Measurements from ENCODE around the gene PDE4B.

The PDE4B gene

DNA sequence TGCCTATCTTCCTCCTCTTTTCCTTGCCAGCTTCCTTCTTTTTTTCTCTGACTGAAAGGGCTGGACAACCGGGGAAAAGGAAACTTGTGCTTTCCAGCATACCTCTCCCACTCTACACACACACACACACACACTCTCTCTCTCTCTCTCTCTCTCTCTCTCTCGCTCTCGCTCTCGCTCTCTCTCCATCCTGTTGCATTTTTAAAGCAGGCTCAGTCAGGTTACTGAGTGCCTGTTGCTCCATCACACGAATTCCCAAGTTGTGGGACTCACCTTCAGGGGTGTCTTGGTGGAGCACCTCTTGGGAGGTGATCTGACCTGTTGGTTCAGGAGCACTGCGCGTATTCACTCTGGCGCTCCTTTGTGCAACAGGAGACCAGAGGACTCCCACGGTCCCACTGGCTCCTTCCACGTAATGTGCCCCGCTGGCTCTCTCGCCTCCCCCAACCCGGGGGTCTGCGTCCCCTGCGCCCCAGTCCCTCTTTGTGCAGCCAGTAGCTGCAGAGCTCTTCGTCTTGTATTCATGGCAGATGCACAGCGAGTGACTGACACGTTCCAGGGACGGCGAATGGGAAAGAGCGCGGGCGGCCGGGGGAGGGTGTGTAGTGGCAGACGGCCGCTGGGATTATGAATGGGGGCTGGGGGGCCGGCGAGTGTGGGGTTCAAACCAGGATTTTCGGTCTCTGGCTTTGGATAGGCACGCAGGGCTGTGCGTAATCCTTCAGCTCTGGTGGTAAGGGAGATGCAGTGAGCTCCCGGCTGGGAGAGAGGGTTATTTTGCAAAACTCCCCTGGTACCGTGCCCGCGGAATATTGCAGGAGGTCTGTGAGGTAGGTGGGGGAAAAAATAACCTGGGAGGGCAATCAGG is 660 bp upstream of the PDE4B start:
- H3K9me3 Mint-ChIP-seq: peaks cover 5 to 23% of the 10 kb centered on the region in 2 donors
- peaks cover 81% of the 10 kb centered on the region for H3K27me3 Mint-ChIP-seq
- H3K4me1 Mint-ChIP-seq: peaks cover 6% of the 10 kb centered on the region
- ATAC-seq: peak; percentile 20
- H3K27ac Mint-ChIP-seq: no peak overlapping the region
- no peak for DNase-seq
- H3K4me3 Mint-ChIP-seq: no peak overlapping the region

DNA sequence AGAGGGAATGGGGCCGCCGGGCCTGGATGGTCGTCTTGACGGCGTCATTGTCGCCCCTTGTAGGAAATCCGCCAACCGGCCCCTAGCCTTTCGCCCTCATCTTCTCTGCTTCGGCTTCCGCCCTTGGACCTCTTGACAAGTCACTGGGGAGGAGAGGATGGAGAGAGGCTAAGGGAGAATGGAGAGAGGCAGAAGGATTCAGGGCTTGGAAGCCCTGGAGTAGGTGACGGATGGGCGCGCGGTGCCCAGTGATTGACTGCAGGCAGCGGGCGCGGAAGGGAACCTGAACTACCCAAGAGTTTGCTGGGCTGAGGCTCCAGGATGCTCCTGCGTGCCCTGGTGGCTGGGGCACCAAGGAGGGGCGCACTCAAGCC is 651 bp downstream of the PDE4B start:
- H3K27me3 Mint-ChIP-seq: peaks cover 81% of the 10 kb centered on the region
- no peak for DNase-seq
- H3K27ac Mint-ChIP-seq: peak overlapping the region in 1 of 2 donors; percentile 83
- H3K4me1 Mint-ChIP-seq: peaks cover 6% of the 10 kb centered on the region
- peaks cover 5 to 23% of the 10 kb centered on the region in 2 donors for H3K9me3 Mint-ChIP-seq
- peak; percentile 31 for ATAC-seq
- peak overlapping the region; percentile 28 to 50 for H3K4me3 Mint-ChIP-seq

DNA sequence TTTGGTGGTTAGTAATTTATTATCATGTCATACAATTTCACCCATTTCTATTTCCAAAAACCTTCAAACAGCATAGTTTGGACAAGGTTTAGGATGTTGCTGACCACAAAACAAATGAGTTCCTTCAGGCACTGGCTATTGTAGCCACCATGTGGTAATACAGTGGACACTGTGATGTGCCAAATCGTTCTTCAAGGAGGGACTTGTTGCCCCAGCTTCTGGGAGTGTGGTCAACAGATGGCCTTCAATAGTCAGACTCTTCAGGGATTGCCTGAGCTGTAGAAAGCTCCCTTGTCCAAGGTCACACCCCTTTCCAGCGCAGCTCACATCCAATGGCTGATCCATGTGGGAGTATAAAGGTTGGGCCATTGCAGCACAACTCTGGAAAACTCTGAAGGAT is 2.6 kb downstream of the PDE4B start:
- no peak for ATAC-seq

DNA sequence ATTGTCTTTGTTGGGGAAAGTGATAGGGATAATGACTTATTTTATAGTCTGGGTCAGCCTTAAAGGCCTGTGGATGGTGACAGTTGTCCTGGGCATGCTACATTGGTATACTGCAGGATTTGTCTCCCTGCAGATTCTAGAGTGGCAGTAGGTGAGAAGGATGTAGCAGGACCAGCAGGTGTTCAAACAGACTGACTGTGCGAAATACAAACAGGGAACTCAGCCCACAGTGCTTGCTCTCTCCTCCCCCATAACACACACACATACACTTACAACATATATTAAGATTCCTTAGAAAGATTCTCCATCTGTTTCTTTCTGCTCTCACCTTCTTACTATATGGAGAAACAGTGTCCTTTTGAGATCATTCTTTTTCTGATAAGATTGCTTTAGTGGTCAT is 6.9 kb downstream of the PDE4B start:
- H3K27ac Mint-ChIP-seq: no peak overlapping the region
- H3K9me3 Mint-ChIP-seq: no peaks in the 10 kb centered on the region
- no peak overlapping the region for H3K4me3 Mint-ChIP-seq
- peaks cover 36% of the 10 kb centered on the region for H3K27me3 Mint-ChIP-seq
- no peaks in the 10 kb centered on the region for H3K4me1 Mint-ChIP-seq
- DNase-seq (no peak), ATAC-seq (no peak)

More for the DNA sequence above, 2.6 kb downstream of the PDE4B start:
- no peak overlapping the region for H3K4me3 Mint-ChIP-seq
- peaks cover 0 to 7% of the 10 kb centered on the region in 2 donors for H3K9me3 Mint-ChIP-seq
- H3K27me3 Mint-ChIP-seq: peaks cover 62% of the 10 kb centered on the region
- no peak overlapping the region for H3K27ac Mint-ChIP-seq
- peaks cover 6% of the 10 kb centered on the region for H3K4me1 Mint-ChIP-seq
- DNase-seq: no peak

DNA sequence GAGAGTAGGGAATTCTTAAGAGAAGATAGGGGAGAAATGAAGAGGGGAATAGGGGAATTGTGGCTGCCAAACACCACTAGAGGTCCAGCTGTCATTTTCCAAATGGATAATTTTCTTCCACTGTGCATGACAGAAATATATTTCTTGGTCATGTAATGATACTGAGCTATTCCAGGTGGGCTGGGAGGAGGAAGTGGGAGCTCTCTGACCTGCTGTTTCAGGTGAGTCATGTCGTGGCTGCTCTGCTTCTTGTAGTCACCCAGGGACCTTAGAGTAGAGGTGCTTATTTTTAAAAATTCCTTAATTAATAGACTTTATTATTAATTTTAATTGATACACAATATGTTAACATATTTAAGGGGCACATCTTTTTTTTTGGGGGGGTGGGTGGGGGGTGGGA is 11.9 kb downstream of the PDE4B start:
- Mint-ChIP-seq H3K27ac (no peak overlapping the region), H3K9me3 (no peaks in the 10 kb centered on the region), H3K27me3 (peaks cover 45% of the 10 kb centered on the region), H3K4me3 (no peak overlapping the region), H3K4me1 (no peaks in the 10 kb centered on the region)
- no peak for DNase-seq
- ATAC-seq: no peak

DNA sequence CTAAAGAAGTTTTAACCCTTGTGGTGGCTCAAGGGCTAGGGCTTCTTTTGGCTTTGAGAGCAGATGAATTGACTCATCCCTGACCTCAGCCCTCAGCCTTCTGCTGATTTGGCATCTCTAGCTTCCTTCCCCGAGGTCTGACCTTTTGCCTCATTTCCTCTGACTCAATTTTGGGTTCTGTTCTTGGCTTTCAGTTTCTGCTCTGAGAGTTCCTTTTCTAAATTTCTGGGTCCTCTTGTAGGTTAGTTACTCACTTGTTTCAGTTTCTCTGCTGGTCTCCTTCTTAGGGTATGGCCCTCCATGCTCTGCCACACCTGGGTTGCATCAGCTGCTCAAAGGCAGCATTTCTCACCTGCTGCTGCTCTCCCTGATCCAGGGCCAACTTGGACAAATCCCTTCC is 19.4 kb downstream of the PDE4B start:
- Mint-ChIP-seq H3K4me1 (peaks cover 23% of the 10 kb centered on the region), H3K27me3 (peaks cover 35% of the 10 kb centered on the region), H3K4me3 (peak overlapping the region in 1 of 2 donors; percentile 2), H3K27ac (peak overlapping the region; percentile 86 to 94), H3K9me3 (peaks cover 0 to 5% of the 10 kb centered on the region in 2 donors)
- peak; percentile 79 to 90 for DNase-seq
- peak; percentile 98 for ATAC-seq

DNA sequence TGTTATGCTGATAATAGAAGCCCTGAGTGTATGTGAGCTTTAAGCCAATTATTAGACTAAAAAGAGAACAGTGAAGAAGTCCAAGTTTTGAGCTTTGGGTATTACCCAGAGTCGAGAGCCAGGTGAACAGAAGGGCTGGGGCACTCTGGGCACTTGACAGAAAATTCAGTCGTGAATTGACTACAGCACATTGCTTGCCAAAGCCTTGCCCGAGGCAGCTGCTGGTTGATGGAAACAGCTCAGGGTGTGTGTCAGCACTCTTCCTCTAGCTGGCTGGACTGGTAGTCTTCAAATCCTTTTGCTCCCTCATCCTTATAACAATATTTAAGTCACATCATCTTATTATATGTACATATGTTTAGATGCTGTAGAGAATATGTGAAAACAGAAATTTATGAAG is 21.3 kb downstream of the PDE4B start:
- peaks cover 27% of the 10 kb centered on the region for H3K27me3 Mint-ChIP-seq
- ATAC-seq (no peak), DNase-seq (no peak)
- H3K27ac Mint-ChIP-seq: no peak overlapping the region
- H3K4me1 Mint-ChIP-seq: peaks cover 23% of the 10 kb centered on the region
- peaks cover 0 to 5% of the 10 kb centered on the region in 2 donors for H3K9me3 Mint-ChIP-seq
- H3K4me3 Mint-ChIP-seq: no peak overlapping the region

DNA sequence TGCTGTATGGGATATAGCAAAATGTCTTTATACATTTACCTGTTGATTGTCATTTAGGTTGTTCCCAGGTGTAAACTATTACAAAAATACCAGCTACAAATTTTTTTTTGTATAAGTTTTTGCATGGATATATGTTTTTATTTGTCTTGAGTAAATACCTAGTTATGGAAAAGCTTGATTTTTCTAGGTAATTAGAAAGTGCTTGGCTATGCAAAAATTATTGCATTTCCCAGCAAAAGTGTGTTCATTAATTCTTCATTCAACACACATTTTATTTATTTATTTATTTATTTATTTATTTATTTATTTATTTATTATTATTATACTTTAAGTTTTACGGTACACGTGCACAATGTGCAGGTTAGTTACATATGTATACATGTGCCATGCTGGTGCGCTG is 22.1 kb downstream of the PDE4B start:
- DNase-seq: no peak
- Mint-ChIP-seq H3K27ac (no peak overlapping the region), H3K9me3 (peaks cover 0 to 5% of the 10 kb centered on the region in 2 donors), H3K27me3 (peaks cover 30% of the 10 kb centered on the region), H3K4me1 (peaks cover 23% of the 10 kb centered on the region), H3K4me3 (no peak overlapping the region)
- no peak for ATAC-seq

DNA sequence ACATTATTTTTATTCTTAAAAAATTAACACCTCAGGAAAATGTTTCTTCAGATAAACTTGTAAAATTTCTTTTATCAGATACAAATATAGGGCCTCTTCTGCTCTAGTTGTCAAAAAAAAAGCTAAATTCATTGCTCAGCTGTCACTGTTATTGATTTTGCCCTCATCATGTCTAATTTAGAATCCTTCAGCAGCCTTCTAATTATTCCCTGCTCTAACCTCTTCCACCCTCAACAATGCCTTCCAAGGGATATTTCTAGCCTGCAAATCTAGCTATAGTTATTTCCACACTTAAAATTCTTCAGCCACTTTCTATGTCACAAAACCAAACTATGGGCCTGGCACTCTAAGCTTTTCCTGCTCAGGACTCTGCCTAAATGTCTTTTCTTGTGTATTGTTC is 25.2 kb downstream of the PDE4B start:
- Mint-ChIP-seq H3K9me3 (peaks cover 0 to 4% of the 10 kb centered on the region in 2 donors), H3K4me1 (peaks cover 10% of the 10 kb centered on the region), H3K27me3 (peaks cover 37% of the 10 kb centered on the region), H3K4me3 (no peak overlapping the region), H3K27ac (no peak overlapping the region)
- DNase-seq: no peak
- no peak for ATAC-seq

DNA sequence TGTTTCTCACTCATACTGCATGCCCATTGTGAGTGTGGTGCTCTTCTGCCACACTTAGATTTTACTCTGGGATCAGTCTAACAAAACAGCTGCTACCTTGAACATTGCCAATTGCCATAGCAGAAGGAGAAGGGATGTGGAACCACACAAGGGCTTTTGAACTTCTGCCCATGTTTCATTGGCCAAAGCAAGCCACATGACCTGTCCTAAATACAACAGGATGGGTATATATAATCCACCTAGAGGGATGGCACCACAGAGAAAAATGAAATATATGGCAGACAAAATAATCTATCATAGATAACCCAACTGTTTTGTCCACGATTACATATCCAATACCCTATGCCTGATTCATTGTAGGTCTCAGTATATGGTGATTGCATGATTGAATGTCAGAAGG is 26.3 kb downstream of the PDE4B start:
- no peak overlapping the region for H3K4me3 Mint-ChIP-seq
- peaks cover 40% of the 10 kb centered on the region for H3K27me3 Mint-ChIP-seq
- no peaks in the 10 kb centered on the region for H3K4me1 Mint-ChIP-seq
- ATAC-seq: no peak
- no peak for DNase-seq
- no peaks in the 10 kb centered on the region for H3K9me3 Mint-ChIP-seq
- no peak overlapping the region for H3K27ac Mint-ChIP-seq

DNA sequence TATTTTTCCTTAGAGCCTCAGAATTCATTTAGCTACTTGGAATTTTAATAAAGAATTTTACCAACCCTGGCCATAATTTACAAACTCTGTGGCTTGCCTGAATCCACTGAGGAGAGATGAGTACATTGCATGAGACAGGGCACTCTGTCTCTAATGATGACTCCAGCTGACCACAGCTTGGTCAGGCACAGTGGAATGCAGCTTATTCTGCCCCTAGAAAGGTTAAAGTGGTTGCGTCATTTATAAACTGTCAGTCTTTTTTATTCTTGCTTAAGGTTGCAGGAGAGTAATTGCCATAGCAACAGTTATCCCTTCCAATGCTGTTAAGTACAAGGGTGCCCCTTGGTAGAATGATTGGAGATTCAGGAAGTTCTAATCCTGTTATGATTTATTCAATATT is 28.3 kb downstream of the PDE4B start:
- ATAC-seq (peak; percentile 68), DNase-seq (no peak)
- Mint-ChIP-seq H3K9me3 (no peaks in the 10 kb centered on the region), H3K27me3 (peaks cover 49% of the 10 kb centered on the region), H3K27ac (no peak overlapping the region), H3K4me3 (no peak overlapping the region), H3K4me1 (no peaks in the 10 kb centered on the region)

DNA sequence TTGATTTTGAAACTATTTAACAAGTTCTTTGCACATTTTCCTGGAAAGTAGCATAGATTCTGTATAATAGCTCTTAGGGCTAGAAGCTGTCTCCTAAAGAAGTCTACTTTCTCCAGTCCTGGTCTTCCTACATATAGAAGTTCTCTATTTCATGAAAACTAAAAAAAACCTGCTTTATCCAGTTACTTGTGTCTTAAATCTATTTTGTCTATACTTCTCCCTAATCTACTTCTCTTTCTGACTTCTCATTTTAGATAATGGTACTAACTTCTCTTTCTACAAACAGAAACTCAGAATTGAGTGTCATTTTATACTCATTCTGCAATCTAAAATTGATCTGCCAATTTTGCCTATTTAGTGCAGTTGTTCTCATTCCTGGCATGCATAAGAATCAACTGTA is 28.7 kb downstream of the PDE4B start:
- peaks cover 47% of the 10 kb centered on the region for H3K27me3 Mint-ChIP-seq
- no peak for ATAC-seq
- H3K4me3 Mint-ChIP-seq: no peak overlapping the region
- H3K27ac Mint-ChIP-seq: no peak overlapping the region
- H3K4me1 Mint-ChIP-seq: no peaks in the 10 kb centered on the region
- no peaks in the 10 kb centered on the region for H3K9me3 Mint-ChIP-seq
- DNase-seq: no peak

DNA sequence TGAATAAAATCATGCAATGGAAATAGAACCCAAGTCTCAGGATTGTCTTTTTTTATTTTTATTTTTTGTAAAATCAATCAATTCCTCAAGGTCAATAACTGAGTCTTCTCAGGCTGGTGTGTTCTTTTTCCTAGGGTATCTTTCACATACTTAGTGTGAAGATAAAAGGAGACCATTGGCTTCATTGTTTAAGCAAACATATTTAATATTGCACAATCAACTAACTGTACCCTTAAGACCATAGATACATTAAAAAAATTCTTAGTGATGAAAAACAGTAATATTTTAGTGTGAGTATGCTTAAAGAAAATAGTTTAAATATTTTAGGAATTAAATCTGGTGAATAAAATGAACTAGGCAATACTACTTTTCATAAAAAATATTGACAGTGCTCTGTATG is 31.4 kb downstream of the PDE4B start:
- H3K27me3 Mint-ChIP-seq: peaks cover 50% of the 10 kb centered on the region
- H3K27ac Mint-ChIP-seq: no peak overlapping the region
- no peaks in the 10 kb centered on the region for H3K4me1 Mint-ChIP-seq

DNA sequence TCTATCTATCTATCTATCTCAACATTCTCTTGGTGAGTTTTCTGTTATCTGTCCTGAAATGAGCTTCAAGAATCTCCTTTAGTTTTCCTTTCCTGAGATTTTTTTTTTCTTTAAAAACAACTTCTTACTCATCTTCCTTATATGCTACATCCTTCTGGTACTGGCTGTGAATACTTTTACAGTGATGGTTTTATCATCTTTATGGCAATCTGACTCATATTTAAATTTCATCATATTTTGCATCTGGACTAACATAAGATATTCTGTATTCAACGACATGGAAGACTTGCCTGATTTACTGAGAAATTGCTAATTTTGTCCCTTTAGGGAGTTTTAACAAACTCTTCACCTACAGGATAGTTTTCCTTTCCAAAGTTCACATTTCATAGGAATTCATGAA is 33.0 kb downstream of the PDE4B start:
- no peak for ATAC-seq
- H3K4me1 Mint-ChIP-seq: peaks cover 7% of the 10 kb centered on the region
- H3K9me3 Mint-ChIP-seq: no peaks in the 10 kb centered on the region
- DNase-seq: no peak
- no peak overlapping the region for H3K27ac Mint-ChIP-seq
- H3K4me3 Mint-ChIP-seq: no peak overlapping the region
- peaks cover 41% of the 10 kb centered on the region for H3K27me3 Mint-ChIP-seq

More for the DNA sequence above, 31.4 kb downstream of the PDE4B start:
- ATAC-seq (no peak), DNase-seq (no peak)
- Mint-ChIP-seq H3K4me3 (no peak overlapping the region), H3K9me3 (no peaks in the 10 kb centered on the region)

DNA sequence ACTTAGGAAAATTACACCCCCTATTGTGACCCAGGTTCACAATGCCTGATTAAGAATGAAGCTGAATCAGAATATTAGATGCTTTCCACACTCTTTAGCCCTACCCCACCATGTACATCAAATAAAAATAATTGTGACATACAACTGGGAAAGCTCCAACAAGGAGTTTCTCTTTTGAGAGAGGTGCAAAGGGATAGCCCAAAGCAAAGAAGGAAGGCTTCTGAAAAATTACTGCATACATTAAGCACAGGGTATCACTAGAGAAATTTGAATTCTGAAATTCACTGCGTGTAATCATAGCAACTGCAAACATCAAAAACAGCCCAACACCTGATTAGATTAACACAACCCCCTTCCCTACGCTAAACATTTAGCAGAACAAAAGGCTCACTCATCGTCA is 34.1 kb downstream of the PDE4B start:
- H3K4me1 Mint-ChIP-seq: peaks cover 11% of the 10 kb centered on the region
- peaks cover 42% of the 10 kb centered on the region for H3K27me3 Mint-ChIP-seq
- ATAC-seq (no peak), DNase-seq (no peak)
- H3K4me3 Mint-ChIP-seq: no peak overlapping the region
- H3K9me3 Mint-ChIP-seq: no peaks in the 10 kb centered on the region
- H3K27ac Mint-ChIP-seq: no peak overlapping the region

DNA sequence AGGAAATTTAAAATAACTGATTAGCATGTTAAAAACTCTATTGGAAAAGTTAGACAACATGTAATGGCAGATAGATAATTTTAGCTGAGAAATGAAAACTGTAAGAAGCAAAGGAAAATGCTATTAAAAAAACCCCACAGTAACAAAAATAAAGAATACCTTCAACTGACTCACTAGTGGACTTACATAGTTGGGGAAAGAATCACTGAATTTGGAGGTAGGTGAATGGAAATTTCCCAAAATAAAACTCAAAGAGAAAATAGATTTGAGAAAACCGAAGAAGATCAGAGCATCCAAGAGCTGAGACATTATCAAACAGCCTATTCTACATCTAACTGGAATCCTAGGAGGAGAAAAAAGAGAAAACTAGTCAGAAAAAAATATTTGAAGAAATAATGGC is 34.7 kb downstream of the PDE4B start:
- peaks cover 11% of the 10 kb centered on the region for H3K4me1 Mint-ChIP-seq
- peaks cover 48% of the 10 kb centered on the region for H3K27me3 Mint-ChIP-seq

DNA sequence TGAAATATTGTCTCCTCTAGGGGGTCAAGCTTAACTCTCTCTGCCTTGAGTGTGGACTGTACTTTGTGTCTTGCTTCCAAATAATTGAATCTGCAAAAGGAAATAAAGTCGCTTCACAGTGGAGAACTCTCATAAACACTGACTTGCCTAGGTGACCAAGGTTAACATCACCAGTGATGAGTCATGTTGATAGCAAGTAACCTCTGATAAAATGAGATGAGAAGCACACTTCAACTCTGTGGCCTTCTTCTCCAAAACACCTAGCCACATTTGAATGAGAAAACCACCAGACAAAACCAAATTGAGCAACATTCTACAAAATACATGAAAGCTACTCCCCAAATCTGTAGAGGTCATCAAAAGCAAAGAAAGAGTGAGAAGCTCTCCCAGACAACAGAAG is 37.6 kb downstream of the PDE4B start:
- H3K4me3 Mint-ChIP-seq: no peak overlapping the region
- peak; percentile 98 for ATAC-seq
- H3K27ac Mint-ChIP-seq: peak overlapping the region; percentile 53 to 72
- H3K9me3 Mint-ChIP-seq: no peaks in the 10 kb centered on the region
- DNase-seq: peak; percentile 8 to 21
- H3K4me1 Mint-ChIP-seq: peaks cover 11% of the 10 kb centered on the region
- H3K27me3 Mint-ChIP-seq: peaks cover 30% of the 10 kb centered on the region

More for the DNA sequence above, 34.7 kb downstream of the PDE4B start:
- no peak for ATAC-seq
- Mint-ChIP-seq H3K27ac (no peak overlapping the region), H3K9me3 (no peaks in the 10 kb centered on the region), H3K4me3 (no peak overlapping the region)
- DNase-seq: no peak

All from stimulated activated naive CD8-positive, alpha-beta T cell treated with anti-CD3 and anti-CD28 coated beads, Interleukin-15, amount 100 ng/mL, for 72 hours (primary cell).